GM23338 (cell line): ENCODE measurements around the gene SFMBT2. TPM values are rescaled to one million over a fixed set of nuclear protein-coding genes. Genes with fewer than 3 reads are reported as not detected.

ENCODE experiments used
- ATAC-seq: fragments of 200-7000 bp; cut with Tn5 transposase; 3 replicates; pipeline ENCODE4 v1.9.1; 2020
- DNase-seq: peaks from one replicate; pipeline ENCODE4 v3.0.0-alpha.2; 2015; ENCODE audit warnings: low spot score
- H2AFZ ChIP-seq: fragments of 200-600 bp; sonication (generic); 2 replicates; pipeline ENCODE4 v1.8.0; 2016; ENCODE audit warnings: antibody characterized with exemption, mild to moderate bottlenecking, moderate library complexity
- H3F3A ChIP-seq: fragments of 200-600 bp; sonication (generic); replicated peaks from 2 replicates; pipeline ENCODE4 v1.8.0; 2017; ENCODE audit warnings: antibody characterized with exemption, mixed run types, low read depth
- H3K27ac ChIP-seq: fragments of 200-600 bp; sonication (generic); 2 replicates; pipeline ENCODE4 v1.6.1; 2016; ENCODE audit warnings: low read depth
- H3K27me3 ChIP-seq: fragments of 200-600 bp; sonication (generic); 2 replicates; pipeline ENCODE4 v1.8.0; 2016; ENCODE audit warnings: mild to moderate bottlenecking, mixed run types, moderate library complexity; ENCODE audit not compliant: insufficient read depth
- H3K36me3 ChIP-seq: fragments of 200-600 bp; sonication (generic); 2 replicates; pipeline ENCODE4 v1.8.0; 2016; ENCODE audit warnings: mild to moderate bottlenecking; ENCODE audit not compliant: insufficient read depth
- H3K4me1 ChIP-seq: fragments of 200-600 bp; sonication (generic); 2 replicates; pipeline ENCODE4 v1.8.0; 2016; ENCODE audit warnings: mild to moderate bottlenecking, moderate library complexity; ENCODE audit not compliant: insufficient read depth
- H3K4me2 ChIP-seq: fragments of 200-600 bp; sonication (generic); 2 replicates; pipeline ENCODE4 v1.7.1; 2017; ENCODE audit warnings: mixed run types
- H3K4me3 ChIP-seq: fragments of 200-600 bp; sonication (generic); 2 replicates; pipeline ENCODE4 v1.6.1; 2016; ENCODE audit warnings: mixed run types
- H3K79me2 ChIP-seq: fragments of 200-600 bp; sonication (generic); replicated peaks from 2 replicates; pipeline ENCODE4 v1.8.0; 2017; ENCODE audit warnings: mild to moderate bottlenecking; ENCODE audit not compliant: insufficient read depth
- H3K9me2 ChIP-seq: fragments of 200-600 bp; sonication (generic); 2 replicates; pipeline ENCODE4 v1.8.0; 2017; ENCODE audit not compliant: insufficient read depth
- H4K20me1 ChIP-seq: fragments of 200-600 bp; sonication (generic); replicated peaks from 2 replicates; pipeline ENCODE4 v1.8.0; 2017; ENCODE audit warnings: mild to moderate bottlenecking; ENCODE audit not compliant: insufficient read depth
- H3K27ac Mint-ChIP-seq: 2 replicates; pipeline ENCODE4 v1.8.0; 2020; ENCODE audit warnings: inconsistent platforms, mild to moderate bottlenecking, moderate library complexity, mixed read lengths
- H3K27me3 Mint-ChIP-seq: 3 replicates; pipeline ENCODE4 v1.8.0; 2022; ENCODE audit warnings: low read depth, mild to moderate bottlenecking, moderate library complexity, mixed read lengths, inconsistent platforms; ENCODE audit not compliant: insufficient read depth, poor library complexity
- H3K36me3 Mint-ChIP-seq: 3 replicates; pipeline ENCODE4 v1.8.0; 2021; ENCODE audit warnings: low read depth, mild to moderate bottlenecking, inconsistent platforms, moderate library complexity, mixed read lengths
- H3K4me1 Mint-ChIP-seq: 3 replicates; pipeline ENCODE4 v1.8.0; 2020; ENCODE audit warnings: mild to moderate bottlenecking, inconsistent platforms, mixed read lengths
- H3K4me3 Mint-ChIP-seq: 3 replicates; pipeline ENCODE4 v1.8.0; 2021; ENCODE audit warnings: moderate library complexity, mild to moderate bottlenecking, inconsistent platforms, mixed read lengths
- H3K9me3 Mint-ChIP-seq: 3 replicates; pipeline ENCODE4 v1.8.0; 2020; ENCODE audit warnings: moderate library complexity, mild to moderate bottlenecking, inconsistent platforms, mixed read lengths
- CREB1 ChIP-seq: fragments of 250-450 bp; sonication (Bioruptor Pico); IDR thresholded peaks from 2 replicates; pipeline ENCODE4 v1.5.0; 2020; ENCODE audit warnings: low read depth, mild to moderate bottlenecking, moderate library complexity
- EZH2 ChIP-seq: fragments of 200-600 bp; sonication (generic); IDR thresholded peaks from one replicate; pipeline ENCODE4 v1.8.0; 2017; ENCODE audit warnings: antibody characterized with exemption, mild to moderate bottlenecking, low read depth; ENCODE audit not compliant: unreplicated experiment
- EZH2phosphoT487 ChIP-seq: fragments of 200-600 bp; sonication (generic); IDR thresholded peaks from one replicate; pipeline ENCODE4 v1.8.1; 2018; ENCODE audit warnings: antibody characterized with exemption; ENCODE audit not compliant: unreplicated experiment
- JUNB ChIP-seq: IDR thresholded peaks from one replicate; pipeline ENCODE4 v1.6.1; 2016; ENCODE audit warnings: antibody characterized with exemption; ENCODE audit not compliant: unreplicated experiment
- NANOG ChIP-seq: IDR thresholded peaks from 2 replicates; pipeline ENCODE4 v1.6.1; 2016; ENCODE audit warnings: antibody characterized with exemption, borderline replicate concordance
- POLR2AphosphoS5 ChIP-seq: IDR thresholded peaks from 2 replicates; pipeline ENCODE4 v1.6.1; 2016; ENCODE audit warnings: antibody characterized with exemption, low read depth
- REST ChIP-seq: IDR thresholded peaks from one replicate; pipeline ENCODE4 v1.6.1; 2018; ENCODE audit warnings: antibody characterized with exemption; ENCODE audit not compliant: unreplicated experiment
- STAT1 ChIP-seq: IDR thresholded peaks from one replicate; pipeline ENCODE4 v1.6.1; 2016; ENCODE audit warnings: antibody characterized with exemption; ENCODE audit not compliant: unreplicated experiment
- ZNF114 ChIP-seq: fragments of 250-450 bp; sonication (Bioruptor Pico); IDR thresholded peaks from 2 replicates; pipeline ENCODE4 v1.5.0; 2020; ENCODE audit warnings: mild to moderate bottlenecking, moderate library complexity
- ZNF331 ChIP-seq: fragments of 250-450 bp; sonication (Bioruptor Pico); IDR thresholded peaks from 2 replicates; pipeline ENCODE4 v1.5.0; 2020; ENCODE audit warnings: low read depth, mild to moderate bottlenecking, moderate library complexity
- ZNF462 ChIP-seq: fragments of 250-450 bp; sonication (Bioruptor Pico); IDR thresholded peaks from 2 replicates; pipeline ENCODE4 v1.5.0; 2020; ENCODE audit warnings: mild to moderate bottlenecking, moderate library complexity
- polyA plus RNA-seq: library from polyadenylated mRNA; unstranded; fragments of >200 nt; fragmentation: Nextera tagmentation; extraction: Ambion mirVana; gene quantifications from 2 replicates; pipeline ENCODE4 v1.2.1, GENCODE V29; 2016
- total RNA-seq: library from RNA; depleted of rRNA; stranded (reverse); fragments of >200 nt; shearing (Covaris generic); gene quantifications from 2 replicates; pipeline ENCODE4 v1.2.3, GENCODE V29; 2014
- TF ChIP-seq, protein P1 (sequence below): IDR thresholded peaks from 2 replicates; pipeline ENCODE4 v1.6.1; 2016; ENCODE audit warnings: antibody characterized with exemption
- TF ChIP-seq, protein P2 (sequence below), 2 experiments: fragments of 200-600 bp in 1 of 2; sonication (generic) in 1 of 2; conservative IDR thresholded peaks; 2 replicates each; pipeline versions ENCODE4 v1.5.1 to v1.6.1; 2016 to 2017; ENCODE audit warnings: antibody characterized with exemption in 2 of 2, low read depth in 2 of 2, mild to moderate bottlenecking in 2 of 2, moderate library complexity in 1 of 2

The SFMBT2 gene
- total and polyA plus RNA-seq, 2 experiments from 2014 or later, result 2.7 to 6.7 TPM

- Histone ChIP-seq H3K4me1 (peaks cover 25% of the 10 kb centered on the region), H3K4me3 (no peak overlapping the region), H3F3A (no peaks in the 10 kb centered on the region), H3K4me2 (no peak overlapping the region), H2AFZ (no peak overlapping the region), H3K36me3 (no peaks in the 10 kb centered on the region), H4K20me1 (peaks cover 4% of the 10 kb centered on the region; the same call in 1 of the 2 replicates), H3K27ac (no peak overlapping the region), H3K27me3 (no peaks in the 10 kb centered on the region), H3K9me2 (no peaks in the 10 kb centered on the region), H3K79me2 (no peaks in the 10 kb centered on the region)
- H3K27ac Mint-ChIP-seq, result no peak overlapping the region
- H3K4me3 Mint-ChIP-seq, result no peak overlapping the region
- DNase-seq, result no peak
- H3K4me1 Mint-ChIP-seq, result peaks cover 30% of the 10 kb centered on the region
- H3K9me3 Mint-ChIP-seq, result peaks cover 5% of the 10 kb centered on the region; the same call in 1 of the 3 replicates
- H3K27me3 Mint-ChIP-seq, result peaks cover 4% of the 10 kb centered on the region
- no peak for ATAC-seq
- H3K36me3 Mint-ChIP-seq, result peaks cover 6% of the 10 kb centered on the region; the same call in 1 of the 3 replicates
- TF ChIP-seq JUNB, result no peak
- no peak for TF ChIP-seq ZNF462 (CRISPR knock-in tag)
- no peak for TF ChIP-seq NANOG
- no peak for TF ChIP-seq POLR2AphosphoS5
- TF ChIP-seq CREB1, result no peak
- no peak for TF ChIP-seq STAT1
- no peak for TF ChIP-seq ZNF331 (CRISPR knock-in tag)
- no peak for TF ChIP-seq ZNF114
- TF ChIP-seq, protein P1, sequence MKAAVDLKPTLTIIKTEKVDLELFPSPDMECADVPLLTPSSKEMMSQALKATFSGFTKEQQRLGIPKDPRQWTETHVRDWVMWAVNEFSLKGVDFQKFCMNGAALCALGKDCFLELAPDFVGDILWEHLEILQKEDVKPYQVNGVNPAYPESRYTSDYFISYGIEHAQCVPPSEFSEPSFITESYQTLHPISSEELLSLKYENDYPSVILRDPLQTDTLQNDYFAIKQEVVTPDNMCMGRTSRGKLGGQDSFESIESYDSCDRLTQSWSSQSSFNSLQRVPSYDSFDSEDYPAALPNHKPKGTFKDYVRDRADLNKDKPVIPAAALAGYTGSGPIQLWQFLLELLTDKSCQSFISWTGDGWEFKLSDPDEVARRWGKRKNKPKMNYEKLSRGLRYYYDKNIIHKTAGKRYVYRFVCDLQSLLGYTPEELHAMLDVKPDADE, result no peak
- no peak for TF ChIP-seq REST
- no peak for TF ChIP-seq EZH2phosphoT487
- no peak for TF ChIP-seq EZH2
- TF ChIP-seq, protein P2, sequence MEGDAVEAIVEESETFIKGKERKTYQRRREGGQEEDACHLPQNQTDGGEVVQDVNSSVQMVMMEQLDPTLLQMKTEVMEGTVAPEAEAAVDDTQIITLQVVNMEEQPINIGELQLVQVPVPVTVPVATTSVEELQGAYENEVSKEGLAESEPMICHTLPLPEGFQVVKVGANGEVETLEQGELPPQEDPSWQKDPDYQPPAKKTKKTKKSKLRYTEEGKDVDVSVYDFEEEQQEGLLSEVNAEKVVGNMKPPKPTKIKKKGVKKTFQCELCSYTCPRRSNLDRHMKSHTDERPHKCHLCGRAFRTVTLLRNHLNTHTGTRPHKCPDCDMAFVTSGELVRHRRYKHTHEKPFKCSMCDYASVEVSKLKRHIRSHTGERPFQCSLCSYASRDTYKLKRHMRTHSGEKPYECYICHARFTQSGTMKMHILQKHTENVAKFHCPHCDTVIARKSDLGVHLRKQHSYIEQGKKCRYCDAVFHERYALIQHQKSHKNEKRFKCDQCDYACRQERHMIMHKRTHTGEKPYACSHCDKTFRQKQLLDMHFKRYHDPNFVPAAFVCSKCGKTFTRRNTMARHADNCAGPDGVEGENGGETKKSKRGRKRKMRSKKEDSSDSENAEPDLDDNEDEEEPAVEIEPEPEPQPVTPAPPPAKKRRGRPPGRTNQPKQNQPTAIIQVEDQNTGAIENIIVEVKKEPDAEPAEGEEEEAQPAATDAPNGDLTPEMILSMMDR (conservative IDR thresholded peaks at IDR 0.05; ENCODE audit: low read depth in 2 of 2), result no peak
Measured at GRCh38 chr10:7338469-7338868, 72.4 kb downstream of the SFMBT2 start.
